ENCODE results near the gene MISFA.

Gene MISFA

DNA sequence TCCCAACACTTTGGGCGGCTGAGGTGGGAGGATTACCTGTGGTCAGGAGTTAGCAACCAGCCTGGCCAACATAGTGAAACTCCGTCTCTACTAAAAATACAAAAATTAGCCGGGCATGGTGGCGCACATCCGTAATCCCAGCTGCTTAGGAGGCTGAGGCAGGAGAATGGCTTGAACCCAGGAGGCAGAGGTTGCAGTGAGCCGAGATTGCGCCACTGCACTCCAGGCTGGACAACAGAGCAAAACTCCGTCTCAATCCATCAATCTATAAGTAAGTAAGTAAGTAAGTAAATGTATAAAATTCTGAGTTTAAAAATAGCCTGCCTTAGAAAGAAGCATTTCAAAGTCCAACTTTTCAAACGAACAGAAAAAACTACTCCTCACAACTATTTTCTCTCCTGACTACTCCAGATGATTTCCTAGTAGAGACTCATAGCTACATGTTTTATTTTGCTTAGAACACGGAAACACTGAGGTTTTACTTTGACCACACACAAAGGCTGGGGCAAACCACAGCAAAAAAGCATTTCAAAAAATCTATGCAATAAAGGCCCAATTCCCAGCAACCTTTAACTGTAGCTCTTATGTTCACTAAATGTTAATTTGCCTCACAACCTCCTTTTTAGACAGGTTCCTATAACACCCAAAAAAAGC is 18.2 kb downstream of the MISFA start:
- no peaks in the 10 kb centered on the region for H3K9me3 ChIP-seq (ENCODE audit: control insufficient read depth, low read length)
- peaks cover 6% of the 10 kb centered on the region for H3K79me2 ChIP-seq
- H3K27me3 ChIP-seq (ENCODE audit: control insufficient read depth, insufficient read depth, low read length) = no peaks in the 10 kb centered on the region
- H3K36me3 ChIP-seq (ENCODE audit: control insufficient read depth, insufficient read depth, low read length) = no peaks in the 10 kb centered on the region
- H3K4me2 ChIP-seq (ENCODE audit: low read length) = no peak overlapping the region
- H3K9ac ChIP-seq = no peak overlapping the region
- H2AFZ ChIP-seq = no peak overlapping the region
- H3K4me3 ChIP-seq (ENCODE audit: low read depth, low read length) = no peak overlapping the region
- no peaks in the 10 kb centered on the region for H3K4me1 ChIP-seq
- TF ChIP-seq, protein P1, sequence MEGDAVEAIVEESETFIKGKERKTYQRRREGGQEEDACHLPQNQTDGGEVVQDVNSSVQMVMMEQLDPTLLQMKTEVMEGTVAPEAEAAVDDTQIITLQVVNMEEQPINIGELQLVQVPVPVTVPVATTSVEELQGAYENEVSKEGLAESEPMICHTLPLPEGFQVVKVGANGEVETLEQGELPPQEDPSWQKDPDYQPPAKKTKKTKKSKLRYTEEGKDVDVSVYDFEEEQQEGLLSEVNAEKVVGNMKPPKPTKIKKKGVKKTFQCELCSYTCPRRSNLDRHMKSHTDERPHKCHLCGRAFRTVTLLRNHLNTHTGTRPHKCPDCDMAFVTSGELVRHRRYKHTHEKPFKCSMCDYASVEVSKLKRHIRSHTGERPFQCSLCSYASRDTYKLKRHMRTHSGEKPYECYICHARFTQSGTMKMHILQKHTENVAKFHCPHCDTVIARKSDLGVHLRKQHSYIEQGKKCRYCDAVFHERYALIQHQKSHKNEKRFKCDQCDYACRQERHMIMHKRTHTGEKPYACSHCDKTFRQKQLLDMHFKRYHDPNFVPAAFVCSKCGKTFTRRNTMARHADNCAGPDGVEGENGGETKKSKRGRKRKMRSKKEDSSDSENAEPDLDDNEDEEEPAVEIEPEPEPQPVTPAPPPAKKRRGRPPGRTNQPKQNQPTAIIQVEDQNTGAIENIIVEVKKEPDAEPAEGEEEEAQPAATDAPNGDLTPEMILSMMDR (IDR thresholded peaks at IDR 0.05) = no peak
- no peak overlapping the region for H3K27ac ChIP-seq

DNA sequence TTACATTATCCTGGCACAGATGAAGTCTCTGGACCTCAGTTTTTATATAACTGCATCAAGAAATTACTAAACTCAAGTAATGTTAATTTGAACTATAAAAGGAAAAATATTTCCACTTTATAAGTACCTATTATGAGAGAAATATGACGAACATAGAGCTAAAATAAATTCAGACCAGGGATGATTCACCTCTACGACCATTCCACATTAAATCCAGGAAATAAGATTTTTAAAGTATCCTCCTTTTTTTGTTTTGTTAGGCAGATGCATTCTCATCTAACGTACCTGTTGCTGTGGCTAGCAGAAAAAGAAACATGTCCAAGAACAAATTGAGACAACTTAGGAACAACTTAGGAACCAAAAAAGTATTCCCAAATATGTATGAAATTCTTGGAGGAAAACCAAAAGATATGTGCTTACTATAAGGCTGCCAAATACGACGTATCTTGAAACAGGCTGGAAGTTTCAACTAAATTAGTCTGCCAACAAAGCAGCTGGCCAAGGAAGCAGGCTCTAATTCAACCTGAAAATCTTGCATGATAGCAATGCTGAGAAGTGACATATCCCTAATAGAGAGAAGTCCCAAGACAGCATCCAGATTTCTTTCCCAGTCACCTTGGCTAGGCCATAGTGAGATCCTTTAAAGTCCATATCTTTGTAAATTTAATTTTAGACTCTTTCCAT is 18.9 kb downstream of the MISFA start:
- Histone ChIP-seq H3K27me3 (ENCODE audit: control insufficient read depth, insufficient read depth, low read length) (no peaks in the 10 kb centered on the region), H3K4me1 (no peaks in the 10 kb centered on the region), H3K4me2 (ENCODE audit: low read length) (no peak overlapping the region), H2AFZ (no peak overlapping the region), H3K9ac (no peak overlapping the region), H3K79me2 (peaks cover 6% of the 10 kb centered on the region), H3K36me3 (ENCODE audit: control insufficient read depth, insufficient read depth, low read length) (no peaks in the 10 kb centered on the region), H3K4me3 (ENCODE audit: low read depth, low read length) (no peak overlapping the region), H3K9me3 (ENCODE audit: control insufficient read depth, low read length) (no peaks in the 10 kb centered on the region), H3K27ac (no peak overlapping the region)
- TF ChIP-seq, protein P1 (IDR thresholded peaks at IDR 0.05) = no peak

DNA sequence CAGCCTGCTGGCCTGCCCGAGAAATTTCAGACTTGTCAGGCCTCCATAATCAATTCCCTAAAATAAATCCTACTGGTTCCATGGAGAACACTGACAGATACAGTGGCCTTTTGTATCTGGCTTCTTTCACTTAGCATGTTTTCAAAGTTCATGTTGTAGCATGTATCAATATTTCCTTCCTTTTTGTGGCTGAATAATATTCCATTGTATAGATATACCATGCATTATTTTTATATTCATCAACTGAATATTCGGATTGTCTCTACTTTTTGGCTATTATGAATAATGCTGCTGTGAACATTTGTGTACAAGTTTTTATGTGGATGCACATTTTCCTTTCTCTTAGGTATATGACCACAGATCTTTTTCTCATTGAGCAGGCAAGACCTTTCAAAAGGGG is 24.1 kb downstream of the MISFA start:
- Histone ChIP-seq H3K4me2 (ENCODE audit: low read length) (no peak overlapping the region), H3K4me1 (no peaks in the 10 kb centered on the region), H3K9ac (no peak overlapping the region), H3K79me2 (peaks cover 9% of the 10 kb centered on the region), H2AFZ (no peak overlapping the region), H3K36me3 (ENCODE audit: control insufficient read depth, insufficient read depth, low read length) (no peaks in the 10 kb centered on the region), H3K27me3 (ENCODE audit: control insufficient read depth, insufficient read depth, low read length) (no peaks in the 10 kb centered on the region), H3K9me3 (ENCODE audit: control insufficient read depth, low read length) (no peaks in the 10 kb centered on the region), H3K4me3 (ENCODE audit: low read depth, low read length) (no peak overlapping the region), H3K27ac (no peak overlapping the region)
- TF ChIP-seq, protein P1 (IDR thresholded peaks at IDR 0.05) = no peak

DNA sequence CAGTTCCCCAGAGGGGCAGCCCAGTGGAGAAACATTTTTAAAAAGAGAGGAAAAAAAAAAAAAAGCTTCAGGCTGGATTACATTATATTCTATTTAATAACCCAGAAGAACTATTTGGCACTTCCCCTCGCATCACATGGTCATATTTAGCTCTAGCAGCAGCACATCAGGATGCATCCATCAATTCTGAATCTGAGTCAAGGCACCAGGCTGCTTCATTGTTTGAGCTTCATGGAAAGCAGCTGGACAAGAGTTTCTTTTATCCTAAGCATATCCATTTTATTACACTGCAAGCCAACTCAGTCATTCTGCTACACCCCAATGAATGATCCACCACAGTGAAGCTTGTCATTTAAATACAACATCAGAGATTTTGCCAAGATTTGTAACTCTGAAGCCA is 24.6 kb downstream of the MISFA start:
- no peak overlapping the region for H3K4me2 ChIP-seq (ENCODE audit: low read length)

More for the DNA sequence above, 24.6 kb downstream of the MISFA start:
- no peak overlapping the region for H2AFZ ChIP-seq
- H3K4me1 ChIP-seq = no peaks in the 10 kb centered on the region
- peaks cover 11% of the 10 kb centered on the region for H3K79me2 ChIP-seq
- no peak overlapping the region for H3K9ac ChIP-seq
- H3K9me3 ChIP-seq (ENCODE audit: control insufficient read depth, low read length) = no peaks in the 10 kb centered on the region
- no peaks in the 10 kb centered on the region for H3K27me3 ChIP-seq (ENCODE audit: control insufficient read depth, insufficient read depth, low read length)
- TF ChIP-seq, protein P1 (IDR thresholded peaks at IDR 0.05) = no peak
- H3K27ac ChIP-seq = no peak overlapping the region
- no peaks in the 10 kb centered on the region for H3K36me3 ChIP-seq (ENCODE audit: control insufficient read depth, insufficient read depth, low read length)
- H3K4me3 ChIP-seq (ENCODE audit: low read depth, low read length) = no peak overlapping the region

All from parathyroid adenoma (tissue), 2 donors.